COR-L47 (cell line): ENCODE measurements around the gene BICC1.

ENCODE experiments used
- DNase-seq: peaks from one replicate; lab custom pipeline; 2025; lab: John Stamatoyannopoulos, UW

The BICC1 gene

GRCh38 chr10:58651040-58651439 lies 138.4 kb downstream of the BICC1 start:
- peak; percentile 86 for DNase-seq

GRCh38 chr10:58651742-58652141 lies 139.1 kb downstream of the BICC1 start:
- DNase-seq = no peak

- DNase-seq = no peak
Observed at GRCh38 chr10:58653139-58653538, 140.5 kb downstream of the BICC1 start.

GRCh38 chr10:58660575-58661255 lies 148.0 kb downstream of the BICC1 start:
- DNase-seq = no peak

GRCh38 chr10:58661336-58661735 lies 148.7 kb downstream of the BICC1 start:
- DNase-seq = no peak

GRCh38 chr10:58661902-58662301 lies 149.2 kb downstream of the BICC1 start:
- no peak for DNase-seq

GRCh38 chr10:58662314-58662713 lies 149.6 kb downstream of the BICC1 start:
- DNase-seq = no peak

- DNase-seq = no peak
Observed at GRCh38 chr10:58665361-58665760, 152.7 kb downstream of the BICC1 start.

- no peak for DNase-seq
Observed at GRCh38 chr10:58666024-58666423, 153.4 kb downstream of the BICC1 start.

- no peak for DNase-seq
Observed at GRCh38 chr10:58667658-58668310, 155.1 kb downstream of the BICC1 start.

- DNase-seq = no peak
Observed at GRCh38 chr10:58672845-58673244, 160.2 kb downstream of the BICC1 start.

- no peak for DNase-seq
Observed at GRCh38 chr10:58674251-58674650, 161.6 kb downstream of the BICC1 start.

- no peak for DNase-seq
Observed at GRCh38 chr10:58675321-58675720, 162.6 kb downstream of the BICC1 start.

- no peak for DNase-seq
Observed at GRCh38 chr10:58691528-58691927, 178.9 kb downstream of the BICC1 start.

GRCh38 chr10:58693919-58694318 lies 181.2 kb downstream of the BICC1 start:
- DNase-seq = no peak

GRCh38 chr10:58695022-58695421 lies 182.3 kb downstream of the BICC1 start:
- no peak for DNase-seq

GRCh38 chr10:58696736-58697135 lies 184.1 kb downstream of the BICC1 start:
- DNase-seq = no peak

- no peak for DNase-seq
Observed at GRCh38 chr10:58697691-58698090, 185.0 kb downstream of the BICC1 start.

- no peak for DNase-seq
Observed at GRCh38 chr10:58698777-58699356, 186.2 kb downstream of the BICC1 start.

GRCh38 chr10:58700591-58700990 lies 187.9 kb downstream of the BICC1 start:
- no peak for DNase-seq

GRCh38 chr10:58701405-58702135 lies 188.9 kb downstream of the BICC1 start:
- no peak for DNase-seq

- DNase-seq = no peak
Observed at GRCh38 chr10:58704226-58704625, 191.6 kb downstream of the BICC1 start.

GRCh38 chr10:58704671-58705141 lies 192.0 kb downstream of the BICC1 start:
- DNase-seq = no peak
